GM12801 (cell line): Measurements from ENCODE around the gene PTPRD.

Source experiments
- CTCF ChIP-seq: IDR thresholded peaks from one replicate; pipeline ENCODE4 v1.5.1; 2011; ENCODE audit warnings: control low read depth; ENCODE audit not compliant: insufficient read length; ENCODE audit errors: extremely low read depth

Gene PTPRD

GRCh38 chr9:9621355-9621940, 991.4 kb downstream of the PTPRD start:
- TF ChIP-seq CTCF, result no peak

GRCh38 chr9:9620736-9621135, 992.1 kb downstream of the PTPRD start:
- TF ChIP-seq CTCF, result no peak

- no peak for TF ChIP-seq CTCF
Observed at GRCh38 chr9:9615086-9615485, 997.7 kb downstream of the PTPRD start.

- no peak for TF ChIP-seq CTCF
Observed at GRCh38 chr9:9614607-9615006, 998.2 kb downstream of the PTPRD start.

DNA sequence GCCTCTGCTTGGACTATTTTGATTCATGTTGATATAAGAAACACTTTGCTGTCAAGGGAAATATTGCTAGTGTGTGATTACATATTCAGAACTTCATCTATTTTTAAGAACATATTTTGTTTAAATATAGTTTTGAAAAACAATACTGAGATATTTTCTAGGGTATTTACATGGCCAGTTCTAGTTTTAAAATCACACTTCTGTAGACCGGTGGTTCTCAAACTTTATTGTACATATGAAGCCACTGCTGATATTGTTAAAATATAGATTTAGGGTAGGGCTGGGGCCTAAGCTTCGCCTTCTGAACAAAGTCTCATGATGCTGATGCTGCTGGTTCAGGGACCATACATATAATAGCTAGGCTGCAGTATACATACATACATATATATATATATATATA, 1000.0 kb downstream of the PTPRD start:
- no peak for TF ChIP-seq CTCF

DNA sequence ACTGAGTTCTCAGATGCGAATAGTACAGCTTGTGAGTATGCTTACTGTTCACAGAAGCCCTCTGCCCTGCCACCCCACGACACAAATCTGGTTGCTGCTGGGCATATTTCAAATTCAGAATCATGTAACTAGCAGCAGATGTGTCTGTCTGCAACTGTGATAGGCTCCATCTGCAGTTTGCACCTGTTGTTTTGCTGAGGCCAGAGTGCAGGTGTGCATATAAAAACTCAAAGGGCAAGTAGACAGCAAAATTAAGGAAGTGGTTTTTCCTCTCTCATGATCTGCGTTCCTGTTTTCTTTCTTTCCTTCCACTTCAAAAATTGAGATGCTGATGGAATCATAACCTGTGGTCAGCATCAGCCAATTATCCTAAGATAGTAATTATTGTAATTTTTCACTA, 1000.5 kb downstream of the PTPRD start:
- no peak for TF ChIP-seq CTCF

DNA sequence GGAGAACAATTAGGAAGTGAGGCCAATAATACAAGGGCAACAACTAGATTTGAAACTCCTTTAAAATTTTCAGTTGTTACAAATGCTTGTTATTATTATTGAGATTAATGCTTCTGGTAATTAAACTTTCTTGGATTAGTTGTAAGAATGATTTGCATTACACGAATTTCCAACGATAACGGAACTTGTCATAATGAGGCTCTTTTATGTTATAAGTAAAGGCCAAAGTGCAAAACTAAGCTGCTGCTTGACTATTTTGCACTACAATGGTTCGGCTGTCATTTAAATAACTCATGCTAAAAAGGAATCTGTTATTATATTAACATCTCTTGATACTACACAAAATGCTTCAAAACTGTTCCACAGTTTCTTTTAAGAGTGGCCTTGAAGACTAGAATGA, 1007.1 kb downstream of the PTPRD start:
- no peak for TF ChIP-seq CTCF
